ENCODE data around the gene RFX2.

- TF ChIP-seq CTCF (IDR thresholded peaks at IDR 0.05; ENCODE audit: poor library complexity) (no peak), EZH2phosphoT487 (IDR thresholded peaks at IDR 0.05; ENCODE audit: low read depth, severe bottlenecking, unreplicated experiment) (no peak)
These were observed 125.1 kb downstream of the RFX2 start for GRCh38 chr19:5985098-5985783.
